CD4-positive, alpha-beta memory T cell (primary cell): ENCODE results near the gene TFF2. TPM values are rescaled to one million over a fixed set of nuclear protein-coding genes. Genes with fewer than 3 reads are reported as not detected.

Experiments
- CTCF ChIA-PET: fragments of 350-600 bp; sonication (Branson Sonifier 250); formaldehyde crosslinking; loops from one replicate; lab custom pipeline; 2021; ENCODE audit warnings: inconsistent platforms; ENCODE audit not compliant: partially characterized antibody; lab: Charles Lee
- POLR2A ChIA-PET: fragments of 350-600 bp; sonication (Branson Sonifier 250); formaldehyde crosslinking; loops from one replicate; lab custom pipeline; 2021; ENCODE audit not compliant: partially characterized antibody; lab: Charles Lee
- DNase-seq, 5 donors: peaks; one replicate each; pipeline versions ENCODE4 v3.0.0 to v3.0.0-alpha.2; 2020 to 2022; ENCODE audit warnings: mixed read lengths in 1 of 5
- H3K27ac ChIP-seq: one replicate; pipeline ENCODE4 v1.7.0; 2013; ENCODE audit warnings: low read depth, low read length
- H3K27me3 ChIP-seq: 2 replicates; pipeline ENCODE4 v1.7.0; 2013; ENCODE audit warnings: mild to moderate bottlenecking, low read length, moderate library complexity; ENCODE audit not compliant: insufficient read depth
- H3K36me3 ChIP-seq: 2 replicates; pipeline ENCODE4 v1.7.0; 2013; ENCODE audit warnings: mild to moderate bottlenecking, low read length, moderate library complexity; ENCODE audit not compliant: insufficient read depth
- H3K4me1 ChIP-seq: 2 replicates; pipeline ENCODE4 v1.7.0; 2013; ENCODE audit warnings: mild to moderate bottlenecking, low read length, moderate library complexity; ENCODE audit not compliant: insufficient read depth
- H3K4me3 ChIP-seq, 2 donors: one replicate each; pipeline ENCODE4 v1.7.0; 2013; ENCODE audit warnings: low read length in 2 of 2, mild to moderate bottlenecking in 1 of 2
- H3K9me3 ChIP-seq, 2 donors: one replicate each; pipeline ENCODE4 v1.7.0; 2013; ENCODE audit warnings: low read length in 2 of 2, control low read depth in 1 of 2; ENCODE audit not compliant: control insufficient read depth in 1 of 2
- H3K27ac Mint-ChIP-seq, 7 donors: one replicate each; pipeline ENCODE4 v1.8.0; 2020 to 2021; ENCODE audit warnings: mixed read lengths in 7 of 7, mild to moderate bottlenecking in 6 of 7, inconsistent platforms in 3 of 7, moderate library complexity in 3 of 7
- H3K27me3 Mint-ChIP-seq, 2 donors: one replicate each; pipeline ENCODE4 v1.8.0; 2020 to 2021; ENCODE audit warnings: mixed read lengths in 2 of 2
- H3K36me3 Mint-ChIP-seq, 2 donors: one replicate each; pipeline ENCODE4 v1.8.0; 2020 to 2021; ENCODE audit warnings: mixed read lengths in 2 of 2, inconsistent platforms in 1 of 2, mild to moderate bottlenecking in 1 of 2
- H3K4me1 Mint-ChIP-seq, 4 donors: one replicate each; pipeline ENCODE4 v1.8.0; 2020 to 2021; ENCODE audit warnings: mixed read lengths in 4 of 4, mild to moderate bottlenecking in 1 of 4
- H3K4me3 Mint-ChIP-seq, 8 donors: one replicate each; pipeline ENCODE4 v1.8.0; 2020 to 2021; ENCODE audit warnings: mixed read lengths in 8 of 8, mild to moderate bottlenecking in 7 of 8, moderate library complexity in 6 of 8, inconsistent platforms in 3 of 8
- H3K9me3 Mint-ChIP-seq, 8 donors: one replicate each; pipeline ENCODE4 v1.8.0; 2020 to 2021; ENCODE audit warnings: mixed read lengths in 8 of 8, mild to moderate bottlenecking in 5 of 8, inconsistent platforms in 3 of 8, moderate library complexity in 1 of 8
- intact Hi-C: fragments of 100-400 bp; cut with micrococcal nuclease; formaldehyde crosslinking; loops from one replicate; pipeline ENCODE4 v1.15.1; 2023
- polyA plus RNA-seq, 2 donors: library from polyadenylated mRNA; unstranded; fragments of 300-500 nt; fragmentation: Illumina TruSeq; gene quantifications; one replicate each; pipeline ENCODE4 v1.2.3, GENCODE V29; 2021
- total RNA-seq, 2 experiments: library from RNA; stranded (reverse); gene quantifications; one replicate each; pipeline ENCODE4 v1.2.3, GENCODE V29; 2021

The TFF2 gene
- total and polyA plus RNA-seq, 4 experiments from 2014 or later, result not detected

DNA sequence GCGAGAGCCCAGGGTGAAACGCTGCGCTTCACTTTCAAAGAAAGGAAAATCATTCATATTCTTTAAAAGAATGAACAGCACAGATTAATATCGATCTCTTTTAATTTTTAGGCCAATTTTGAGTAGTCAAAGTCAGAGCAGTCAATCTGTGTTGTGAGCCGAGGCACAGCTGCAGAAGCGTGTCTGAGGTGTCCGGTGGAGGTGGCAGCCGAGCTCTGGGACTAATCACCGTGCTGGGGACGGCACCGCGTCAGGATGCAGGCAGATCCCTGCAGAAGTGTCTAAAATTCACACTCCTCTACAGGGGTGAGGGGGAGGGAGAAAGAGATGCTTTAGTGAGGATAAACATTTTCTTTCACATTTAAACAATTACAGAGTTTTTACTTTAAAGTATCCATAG lies 11.4 kb upstream of the TFF2 start:
- H3K9me3 Mint-ChIP-seq, result peaks cover 0 to 4% (median 0%) of the 10 kb centered on the region in 8 donors
- Histone ChIP-seq H3K4me1 (no peaks in the 10 kb centered on the region), H3K27ac (no peak overlapping the region), H3K4me3 (no peak overlapping the region), H3K36me3 (no peaks in the 10 kb centered on the region), H3K9me3 (no peaks in the 10 kb centered on the region), H3K27me3 (no peaks in the 10 kb centered on the region)
- intact Hi-C loops, result no loop called here
- no peaks in the 10 kb centered on the region for H3K36me3 Mint-ChIP-seq
- no peak overlapping the region for H3K27ac Mint-ChIP-seq
- no peak for DNase-seq
- CTCF ChIA-PET, result interaction anchor here (1.0 kb wide), 1 partner anchor 12 kb away, joined by 3 read pairs; no protein-coding TSS in a partner anchor
- H3K4me1 Mint-ChIP-seq, result no peaks in the 10 kb centered on the region
- POLR2A ChIA-PET, result interaction anchor here (0.7 to 1.4 kb wide), 2 partner anchors 24 to 59 kb away, joined by 3 read pairs; no protein-coding TSS in a partner anchor
- H3K4me3 Mint-ChIP-seq, result no peak overlapping the region
- H3K27me3 Mint-ChIP-seq, result peaks cover 2 to 4% of the 10 kb centered on the region in 2 donors

DNA sequence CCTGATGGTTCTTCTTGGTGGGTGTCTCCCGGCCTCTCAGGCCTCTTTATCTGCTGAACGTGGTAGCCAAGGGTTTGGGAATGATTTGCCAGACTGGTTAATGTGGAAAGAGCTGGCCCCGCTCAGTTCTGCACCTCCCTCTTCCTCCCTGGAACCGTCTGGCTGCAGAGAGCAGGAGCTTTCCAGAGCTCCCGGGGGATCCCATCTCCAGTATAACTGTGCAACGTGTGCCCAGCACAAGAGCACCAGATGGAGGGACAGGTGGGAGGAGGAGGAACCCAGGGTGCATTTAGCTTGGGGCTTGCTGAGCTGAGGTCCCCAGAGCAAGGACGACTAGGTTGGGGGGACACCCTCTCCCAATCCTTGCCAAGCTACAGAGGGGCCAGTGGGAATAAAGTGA lies 10.5 kb upstream of the TFF2 start:
- no peaks in the 10 kb centered on the region for H3K36me3 ChIP-seq
- no peaks in the 10 kb centered on the region for H3K9me3 ChIP-seq
- no peak overlapping the region for H3K4me3 ChIP-seq
- H3K4me1 Mint-ChIP-seq, result no peaks in the 10 kb centered on the region
- POLR2A ChIA-PET, result interaction anchor here (0.8 to 1.4 kb wide), 3 partner anchors 23 to 87 kb away, joined by 3 to 4 read pairs (median 3); no protein-coding TSS in a partner anchor
- H3K9me3 Mint-ChIP-seq, result peaks cover 0 to 12% (median 4%) of the 10 kb centered on the region in 8 donors
- CTCF ChIA-PET, result interaction anchor here (1.0 to 1.6 kb wide), 4 partner anchors 13 to 89 kb away, joined by 3 to 5 read pairs (median 3); no protein-coding TSS in a partner anchor
- peaks cover 2 to 4% of the 10 kb centered on the region in 2 donors for H3K27me3 Mint-ChIP-seq
- no peak overlapping the region for H3K4me3 Mint-ChIP-seq
- H3K27ac ChIP-seq, result no peak overlapping the region
- no peaks in the 10 kb centered on the region for H3K4me1 ChIP-seq
- no peaks in the 10 kb centered on the region for H3K27me3 ChIP-seq
- H3K27ac Mint-ChIP-seq, result no peak overlapping the region
- no peaks in the 10 kb centered on the region for H3K36me3 Mint-ChIP-seq
- intact Hi-C loops, result no loop called here
- no peak for DNase-seq

DNA sequence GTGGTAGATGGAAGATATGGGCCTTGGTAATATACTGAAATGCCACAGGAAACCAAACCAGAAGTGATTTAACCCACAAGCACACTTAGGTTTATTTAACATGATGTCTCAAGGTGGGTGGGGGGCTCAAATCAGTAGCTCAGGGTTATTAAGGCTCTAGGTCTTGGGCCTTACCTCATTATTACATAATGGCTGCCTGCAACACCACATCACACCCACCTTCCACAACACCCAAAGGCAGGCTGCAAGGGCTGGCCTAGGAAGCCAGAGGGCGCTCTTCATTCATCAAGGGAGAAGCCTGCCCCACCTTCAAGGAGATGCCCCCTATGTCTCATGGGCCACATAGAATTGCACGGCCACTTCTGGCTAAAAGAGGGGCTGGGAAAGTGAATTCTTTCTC lies 9.5 kb upstream of the TFF2 start:
- Mint-ChIP-seq H3K27me3 (peaks cover 2 to 4% of the 10 kb centered on the region in 2 donors), H3K27ac (no peak overlapping the region), H3K4me1 (no peaks in the 10 kb centered on the region), H3K9me3 (peaks cover 0 to 17% (median 8%) of the 10 kb centered on the region in 8 donors), H3K36me3 (peaks cover 0 to 4% of the 10 kb centered on the region in 2 donors), H3K4me3 (no peak overlapping the region)
- ChIA-PET CTCF (interaction anchor here (1.0 to 1.6 kb wide), 3 partner anchors 21 to 90 kb away, joined by 3 to 5 read pairs (median 3); no protein-coding TSS in a partner anchor), POLR2A (interaction anchor here (1.1 to 1.3 kb wide), 2 partner anchors 42 to 153 kb away, joined by 4 read pairs; partner anchors contain the start of gene SLC37A1)
- Histone ChIP-seq H3K27me3 (no peaks in the 10 kb centered on the region), H3K4me1 (no peaks in the 10 kb centered on the region), H3K27ac (no peak overlapping the region), H3K9me3 (no peaks in the 10 kb centered on the region), H3K36me3 (no peaks in the 10 kb centered on the region), H3K4me3 (no peak overlapping the region)
- intact Hi-C loops, result no loop called here
- DNase-seq, result no peak

GRCh38 chr21:42358937-42359336 lies 8.1 kb upstream of the TFF2 start:
- H3K27me3 ChIP-seq, result no peaks in the 10 kb centered on the region
- intact Hi-C loops, result no loop called here
- peak overlapping the region in 1 of 7 donors; percentile 41 for H3K27ac Mint-ChIP-seq
- H3K36me3 ChIP-seq, result no peaks in the 10 kb centered on the region
- H3K4me1 Mint-ChIP-seq, result no peaks in the 10 kb centered on the region
- no peak overlapping the region for H3K4me3 Mint-ChIP-seq
- H3K9me3 Mint-ChIP-seq, result peaks cover 2 to 29% (median 18%) of the 10 kb centered on the region in 8 donors
- H3K4me3 ChIP-seq, result no peak overlapping the region
- ChIA-PET POLR2A (no interaction called here), CTCF (interaction anchor here (0.7 kb wide), 1 partner anchor 9 kb away, joined by 3 read pairs; no protein-coding TSS in a partner anchor)
- peaks cover 0 to 3% of the 10 kb centered on the region in 2 donors for H3K27me3 Mint-ChIP-seq
- no peaks in the 10 kb centered on the region for H3K9me3 ChIP-seq
- H3K4me1 ChIP-seq, result no peaks in the 10 kb centered on the region
- peaks cover 3 to 8% of the 10 kb centered on the region in 2 donors for H3K36me3 Mint-ChIP-seq
- DNase-seq, result no peak
- no peak overlapping the region for H3K27ac ChIP-seq

DNA sequence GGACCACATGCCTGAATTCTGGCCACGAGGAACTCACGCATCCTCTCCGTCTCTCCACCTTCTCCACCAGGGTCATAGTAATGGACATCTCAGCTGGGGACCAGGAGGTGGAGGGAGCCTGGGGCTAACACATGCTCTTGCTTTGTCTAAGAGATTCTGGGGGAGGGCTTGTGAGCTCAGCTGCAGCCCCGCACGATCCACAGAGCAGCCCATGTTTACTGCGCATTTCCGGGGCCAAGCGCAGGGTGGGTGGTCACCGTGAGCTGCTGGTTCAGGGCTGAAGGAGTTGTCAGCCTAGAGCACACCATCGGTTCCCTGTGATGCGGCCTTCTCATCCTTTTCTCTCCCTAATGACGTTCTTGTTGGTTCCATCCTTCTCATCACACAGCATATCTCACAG lies 7.5 kb upstream of the TFF2 start:
- Histone ChIP-seq H3K27ac (no peak overlapping the region), H3K4me1 (no peaks in the 10 kb centered on the region), H3K9me3 (no peaks in the 10 kb centered on the region), H3K36me3 (no peaks in the 10 kb centered on the region), H3K27me3 (no peaks in the 10 kb centered on the region), H3K4me3 (no peak overlapping the region)
- ChIA-PET POLR2A (no interaction called here), CTCF (no interaction called here)
- H3K36me3 Mint-ChIP-seq, result peaks cover 3 to 8% of the 10 kb centered on the region in 2 donors
- intact Hi-C loops, result no loop called here
- no peak overlapping the region for H3K4me3 Mint-ChIP-seq
- no peak overlapping the region for H3K27ac Mint-ChIP-seq
- peaks cover 2 to 33% (median 20%) of the 10 kb centered on the region in 8 donors for H3K9me3 Mint-ChIP-seq
- peaks cover 0 to 7% of the 10 kb centered on the region in 2 donors for H3K27me3 Mint-ChIP-seq
- H3K4me1 Mint-ChIP-seq, result no peaks in the 10 kb centered on the region
- no peak for DNase-seq

GRCh38 chr21:42357307-42357706 lies 6.5 kb upstream of the TFF2 start:
- Mint-ChIP-seq H3K4me1 (no peaks in the 10 kb centered on the region), H3K27ac (no peak overlapping the region), H3K4me3 (no peak overlapping the region), H3K9me3 (peaks cover 2 to 33% (median 20%) of the 10 kb centered on the region in 8 donors), H3K36me3 (peaks cover 3 to 8% of the 10 kb centered on the region in 2 donors), H3K27me3 (peaks cover 2 to 7% of the 10 kb centered on the region in 2 donors)
- DNase-seq, result no peak
- Histone ChIP-seq H3K4me1 (no peaks in the 10 kb centered on the region), H3K27me3 (no peaks in the 10 kb centered on the region), H3K9me3 (no peaks in the 10 kb centered on the region), H3K27ac (no peak overlapping the region), H3K36me3 (no peaks in the 10 kb centered on the region), H3K4me3 (no peak overlapping the region)
- CTCF ChIA-PET, result interaction anchor here (1.1 kb wide), 1 partner anchor 47 kb away, joined by 3 read pairs; the partner anchor contains the start of gene UBASH3A
- intact Hi-C loops, result no loop called here
- POLR2A ChIA-PET, result no interaction called here

DNA sequence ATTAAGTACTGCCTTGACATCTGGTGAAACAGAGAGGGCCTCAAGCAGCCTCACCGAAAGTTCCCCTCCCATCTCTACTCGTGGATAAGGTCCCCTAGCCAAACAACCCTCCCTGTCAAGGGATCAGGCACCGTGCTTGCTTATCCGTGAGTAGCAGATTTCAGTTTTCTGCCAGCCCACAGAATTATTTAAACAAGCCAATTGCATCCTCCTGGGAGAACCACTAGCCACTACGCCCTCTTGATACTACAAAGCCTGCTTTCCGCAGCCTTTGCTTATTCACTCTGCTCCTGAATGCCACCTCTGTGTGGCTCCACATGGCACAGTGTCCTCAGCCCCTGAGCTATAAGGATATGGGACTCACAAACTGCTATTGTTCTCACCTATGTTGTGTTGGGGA lies 5.9 kb upstream of the TFF2 start:
- POLR2A ChIA-PET, result no interaction called here
- CTCF ChIA-PET, result interaction anchor here (1.1 kb wide), 1 partner anchor 47 kb away, joined by 3 read pairs; the partner anchor contains the start of gene UBASH3A
- intact Hi-C loops, result no loop called here

More for the DNA sequence above, 5.9 kb upstream of the TFF2 start:
- no peak overlapping the region for H3K4me3 ChIP-seq
- H3K27me3 Mint-ChIP-seq, result peaks cover 2 to 7% of the 10 kb centered on the region in 2 donors
- H3K4me1 Mint-ChIP-seq, result no peaks in the 10 kb centered on the region
- no peaks in the 10 kb centered on the region for H3K27me3 ChIP-seq
- H3K4me3 Mint-ChIP-seq, result no peak overlapping the region
- no peak overlapping the region for H3K27ac Mint-ChIP-seq
- no peak for DNase-seq
- peaks cover 2 to 33% (median 20%) of the 10 kb centered on the region in 8 donors for H3K9me3 Mint-ChIP-seq
- H3K36me3 ChIP-seq, result no peaks in the 10 kb centered on the region
- H3K36me3 Mint-ChIP-seq, result peaks cover 3 to 8% of the 10 kb centered on the region in 2 donors
- H3K27ac ChIP-seq, result no peak overlapping the region
- H3K4me1 ChIP-seq, result no peaks in the 10 kb centered on the region
- no peaks in the 10 kb centered on the region for H3K9me3 ChIP-seq
